Endothelial cell of hepatic sinusoid (primary cell): ENCODE measurements around the gene NAGA.
"Not testable (repeated sequence)": the region's sequence is repeated elsewhere in the genome, so short reads cannot be mapped to it uniquely, and the experiment has no call there.

Source experiments
- in situ Hi-C: cut with HindIII; loops from 2 replicates; pipeline ENCODE4 v1.10.0; 2017; ENCODE audit warnings: low sequenced_read_pairs

NAGA gene

DNA sequence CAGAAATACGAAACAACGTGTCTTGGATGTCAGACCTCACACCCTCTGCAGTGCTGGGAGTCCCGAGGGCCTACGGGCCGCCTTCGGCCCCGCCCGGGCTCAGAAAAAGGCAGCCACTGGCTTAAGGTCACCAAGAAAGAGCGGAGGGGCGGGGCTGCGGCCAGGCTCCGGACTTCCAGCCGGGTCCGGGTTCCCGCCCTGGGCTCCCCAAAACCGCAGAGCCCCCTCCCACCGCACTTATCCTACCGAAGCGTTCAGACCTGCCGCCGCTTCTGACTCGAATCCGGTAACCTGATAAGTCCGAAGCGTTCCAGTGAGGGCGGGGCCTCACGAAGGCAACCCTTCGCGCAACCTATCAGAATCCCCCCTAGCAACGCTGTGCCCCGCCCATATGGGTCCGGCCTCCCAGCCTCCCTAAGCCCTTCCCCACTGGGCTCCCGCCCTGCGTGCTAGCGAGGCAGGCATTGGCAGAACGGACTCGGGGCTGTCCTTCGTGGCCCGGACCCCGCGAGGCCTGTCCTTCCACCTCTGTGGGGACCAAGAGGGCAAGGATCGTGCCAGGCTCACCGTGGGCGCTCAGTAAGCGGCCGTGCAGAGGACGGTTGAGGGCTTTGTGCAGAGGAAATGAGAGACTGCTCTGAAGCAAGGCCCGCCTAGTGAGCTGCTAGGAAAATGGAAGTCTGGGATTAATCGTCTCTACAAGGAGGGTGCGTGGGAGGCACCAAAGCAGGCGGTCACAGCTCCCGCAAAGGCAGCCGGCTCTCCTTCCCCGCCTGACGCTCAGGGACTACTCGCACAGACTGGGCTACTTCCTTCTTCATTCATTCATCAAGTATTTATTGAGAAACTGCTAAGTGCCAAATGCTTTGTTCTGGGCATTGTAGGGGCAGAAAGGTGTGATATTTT is at the start of gene NAGA:
TSS of gene NAGA (minus strand) at position 296 of the 906 bp plus-strand sequence. CDS start 515 bp downstream, outside the sequence.
- in situ Hi-C loops = no loop called here

DNA sequence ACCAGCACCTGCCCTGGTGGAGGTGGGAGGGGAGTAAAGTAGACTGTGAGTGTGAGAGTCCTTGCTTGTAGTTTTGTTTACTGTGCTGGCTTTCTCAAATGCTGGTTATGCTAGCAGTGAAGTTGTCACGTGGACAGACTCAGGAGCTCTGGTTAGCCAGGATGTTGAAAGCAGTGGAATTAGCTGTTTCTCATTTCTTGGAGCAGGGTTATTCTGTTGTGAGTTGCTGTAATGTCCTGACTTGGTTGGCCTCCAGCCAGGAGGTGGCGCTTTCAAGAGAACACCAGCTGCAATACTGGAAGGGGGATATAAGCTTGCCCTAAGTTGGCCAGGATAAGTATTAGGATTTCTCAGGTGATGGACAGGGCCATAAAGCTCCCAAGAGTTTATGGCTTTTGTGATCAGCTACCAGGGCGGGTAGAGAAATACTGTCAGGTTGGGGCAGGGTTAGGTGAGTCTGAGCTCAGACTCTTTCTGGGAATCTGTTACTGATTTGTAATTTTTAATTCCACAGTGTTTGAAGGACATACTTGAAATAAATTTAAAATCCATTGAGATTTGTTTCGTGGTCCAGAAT is 46.3 kb upstream of the NAGA start:
- in situ Hi-C loops = loop anchor here (5.0 to 10.0 kb wide), 4 partner anchors 68 to 325 kb away; no protein-coding TSS in a partner anchor

DNA sequence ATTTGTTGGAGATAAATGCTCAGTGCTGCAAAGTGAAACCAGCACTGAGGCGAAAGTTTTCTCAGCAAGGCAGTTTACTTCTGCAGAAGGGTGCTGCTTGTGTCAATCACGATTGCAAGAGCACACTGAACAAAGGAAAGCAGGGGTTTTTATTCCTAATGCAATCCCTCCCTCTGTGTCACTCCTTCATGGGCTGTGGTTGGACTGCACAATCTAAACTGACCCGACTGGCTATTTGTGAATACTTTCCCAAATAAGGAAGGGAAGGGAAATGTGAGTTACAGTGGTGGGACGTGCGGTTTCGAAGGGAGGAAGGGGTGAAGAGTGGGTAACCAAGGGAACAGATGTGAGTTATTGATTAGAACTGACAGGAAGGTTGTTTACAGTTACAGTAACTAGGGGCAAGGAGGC is 44.8 kb upstream of the NAGA start:
- in situ Hi-C loops = loop anchor here (5.0 to 10.0 kb wide), 4 partner anchors 69 to 327 kb away; no protein-coding TSS in a partner anchor

DNA sequence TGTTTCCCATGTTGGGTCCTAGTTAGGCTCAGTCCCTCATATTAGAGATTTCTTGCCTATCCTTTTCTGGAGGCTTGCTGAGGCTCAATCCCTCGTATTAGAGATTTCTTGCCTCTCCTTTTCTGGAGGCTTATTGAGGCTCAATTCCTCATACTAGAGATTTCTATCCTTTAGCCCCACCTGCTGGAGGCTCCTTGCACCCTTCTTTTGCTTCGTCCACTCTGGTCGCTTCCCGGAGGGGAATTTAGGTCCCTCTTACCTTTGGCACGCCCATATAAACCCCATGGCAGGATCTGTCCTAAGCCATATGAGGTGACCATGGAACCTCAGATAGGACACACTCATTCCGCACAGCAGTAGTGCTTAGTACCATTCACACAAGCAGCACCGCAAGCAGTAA is 44.1 kb upstream of the NAGA start:
- in situ Hi-C loops = loop anchor here (5.0 to 10.0 kb wide), 4 partner anchors 70 to 328 kb away; no protein-coding TSS in a partner anchor

DNA sequence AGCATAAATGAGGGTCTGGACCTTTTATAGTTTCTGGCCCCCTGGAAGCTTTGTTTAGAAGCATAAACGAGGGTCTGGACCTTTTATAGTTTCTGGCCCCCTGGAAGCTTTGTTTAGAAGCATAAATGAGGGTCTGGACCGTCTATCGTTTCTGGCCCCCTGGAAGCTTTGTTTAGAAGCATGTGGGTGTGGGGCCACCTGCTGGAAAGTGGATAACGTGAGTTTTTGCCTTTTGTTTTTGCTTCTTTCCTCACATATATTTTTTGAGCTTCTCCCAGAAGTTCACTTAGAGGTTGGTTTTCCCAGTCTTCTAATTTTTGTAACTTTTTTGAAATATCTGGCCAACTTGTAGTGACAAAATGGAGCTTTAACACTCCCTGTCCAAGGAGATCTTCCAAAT is 42.2 kb upstream of the NAGA start:
- in situ Hi-C loops = loop anchor here (10.0 kb wide), 2 partner anchors 72 to 78 kb away; no protein-coding TSS in a partner anchor

DNA sequence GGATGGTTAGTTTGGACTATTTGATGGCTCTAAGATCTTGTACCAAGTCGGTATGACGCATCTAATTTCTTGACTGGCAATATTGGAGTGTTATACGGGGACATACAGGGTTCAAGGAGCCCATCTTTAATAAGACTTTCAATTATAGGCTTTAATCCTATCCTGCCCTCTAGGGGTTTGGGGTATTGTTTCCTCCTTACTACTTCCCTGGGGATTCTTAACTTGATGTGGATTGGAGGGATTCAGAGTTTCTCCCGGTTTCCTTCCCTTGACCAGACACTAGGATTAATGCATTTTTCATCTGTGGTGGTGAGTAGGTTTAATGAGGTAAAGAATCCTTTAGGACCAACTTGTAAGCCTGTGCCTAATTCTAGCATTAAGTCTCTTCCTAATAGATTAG is 41.2 kb upstream of the NAGA start:
- in situ Hi-C loops = loop anchor here (10.0 kb wide), 2 partner anchors 73 to 77 kb away; no protein-coding TSS in a partner anchor

DNA sequence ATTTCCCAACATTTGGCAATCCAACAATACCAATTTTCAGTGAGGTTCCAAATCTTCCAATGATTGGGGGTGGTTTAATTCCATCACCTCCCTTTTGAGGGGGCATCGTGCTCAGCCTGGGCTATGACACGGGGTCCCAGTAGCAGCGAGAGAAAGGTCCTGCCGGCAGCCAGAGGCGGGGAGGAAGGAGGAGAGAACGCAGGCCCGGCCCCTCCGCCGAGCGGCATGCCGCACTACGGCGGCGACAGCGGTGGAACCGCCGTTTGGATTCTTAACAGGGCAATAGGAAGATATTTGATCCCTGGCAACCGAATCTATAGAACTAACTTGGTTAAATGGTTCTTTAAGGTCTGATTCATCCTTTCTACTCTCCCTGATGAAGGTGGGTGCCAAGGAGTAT is 38.2 kb upstream of the NAGA start:
- in situ Hi-C loops = no loop called here

DNA sequence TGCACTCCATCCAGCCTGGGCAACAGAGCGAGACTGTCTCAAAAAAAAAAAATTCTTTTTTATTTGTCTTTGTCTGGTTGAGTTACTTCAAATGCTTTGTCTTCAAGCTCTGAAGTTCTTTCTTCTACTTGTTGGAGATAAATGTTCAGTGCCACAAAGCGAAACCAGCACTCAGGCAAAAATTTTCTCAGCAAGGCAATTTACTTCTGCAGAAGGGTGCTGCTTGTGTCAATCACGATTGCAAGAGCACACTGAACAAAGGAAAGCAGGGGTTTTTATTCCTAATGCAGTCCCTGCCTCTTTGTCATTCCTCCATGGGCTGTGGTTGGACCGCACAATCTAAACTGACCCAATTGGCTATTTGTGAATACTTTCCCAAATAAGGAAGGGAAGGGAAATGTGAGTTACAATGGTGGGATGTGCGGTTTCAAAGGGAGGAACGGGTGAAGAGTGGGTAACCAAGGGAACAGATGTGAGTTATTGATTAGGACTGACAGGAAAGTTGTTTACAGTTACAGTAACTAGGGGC is 33.8 kb upstream of the NAGA start:
- in situ Hi-C loops = not testable (repeated sequence)

DNA sequence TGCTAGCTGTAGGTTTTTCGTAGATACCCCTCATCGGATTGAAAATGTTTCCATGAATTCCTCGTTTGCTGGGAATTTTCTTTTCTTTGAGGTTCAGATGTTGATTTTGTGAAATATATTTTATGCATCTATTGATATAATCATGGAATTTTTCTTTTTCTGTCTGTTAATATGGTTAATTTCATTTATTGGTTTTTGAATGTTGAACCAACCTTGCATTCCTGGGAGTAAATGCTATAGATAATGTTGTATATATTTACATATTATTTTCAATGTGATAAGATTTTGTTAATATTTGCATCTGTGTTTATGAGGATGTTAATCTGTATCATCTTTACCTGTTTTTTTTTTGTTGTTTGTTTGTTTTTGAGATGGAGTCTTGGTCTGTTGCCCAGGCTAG is 30.6 kb upstream of the NAGA start:
- in situ Hi-C loops = no loop called here

DNA sequence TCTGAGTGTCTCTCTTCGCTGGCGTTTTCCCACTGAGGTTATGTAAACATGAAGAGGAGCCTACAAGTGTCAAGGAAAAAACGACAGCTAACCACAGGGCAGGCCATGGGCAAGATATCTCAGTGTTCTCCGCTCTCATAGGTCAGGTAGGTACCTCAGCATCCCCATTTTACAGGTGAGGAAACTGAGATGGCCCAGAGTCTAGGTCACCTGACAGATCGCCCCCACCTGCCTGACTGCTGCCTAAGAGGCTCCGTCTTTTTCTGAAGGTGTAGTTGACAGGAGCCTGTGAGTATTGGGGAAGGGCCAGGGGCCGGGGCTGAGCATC is 20.8 kb upstream of the NAGA start:
- in situ Hi-C loops = no loop called here

DNA sequence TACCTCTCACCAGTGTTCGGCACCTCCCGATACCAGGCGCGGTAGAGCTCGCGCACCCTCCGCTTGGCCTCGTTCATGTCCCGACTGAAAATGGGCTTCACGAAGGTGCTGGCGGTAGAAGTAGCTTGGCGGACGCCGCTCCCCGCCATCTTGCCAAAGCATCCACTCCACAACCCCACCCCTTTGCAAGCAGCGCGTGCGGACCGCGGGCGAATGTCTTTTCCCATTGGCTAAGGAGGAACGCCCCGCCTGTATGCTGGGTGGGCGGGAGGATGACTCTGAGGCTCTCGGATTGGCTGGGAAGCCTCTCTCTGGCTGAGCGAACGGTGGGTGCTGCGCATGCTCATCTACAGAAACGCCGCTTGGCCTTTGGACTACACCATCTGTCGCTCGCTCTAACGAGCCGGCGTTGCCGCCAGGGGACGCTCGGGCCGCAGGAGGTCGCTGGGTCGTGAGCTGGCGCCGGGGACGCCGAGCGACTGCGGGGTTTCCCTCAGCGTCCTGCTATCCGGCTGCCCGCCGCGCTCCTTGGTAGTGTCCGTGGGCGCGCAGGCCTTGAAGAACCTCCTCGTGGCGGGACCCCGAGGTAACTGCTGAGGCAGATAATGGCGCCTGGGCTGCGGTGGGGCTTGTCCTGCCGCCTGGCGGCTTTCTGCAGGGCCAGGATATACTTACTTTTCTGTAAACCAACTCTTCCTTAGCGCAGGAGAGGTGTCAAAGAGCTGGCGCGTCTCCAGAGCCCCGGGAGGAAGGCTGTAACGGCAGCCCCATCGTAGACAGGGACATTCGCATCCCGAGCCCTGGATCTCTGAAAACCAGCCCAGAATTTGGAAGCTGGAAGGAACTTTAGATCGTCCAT is 20.2 kb upstream of the NAGA start, which contains the start of gene NDUFA6:
TSS of gene NDUFA6 (minus strand) at position 177 of the 859 bp plus-strand sequence. CDS start at position 149, 28 bp downstream.
- in situ Hi-C loops = no loop called here

DNA sequence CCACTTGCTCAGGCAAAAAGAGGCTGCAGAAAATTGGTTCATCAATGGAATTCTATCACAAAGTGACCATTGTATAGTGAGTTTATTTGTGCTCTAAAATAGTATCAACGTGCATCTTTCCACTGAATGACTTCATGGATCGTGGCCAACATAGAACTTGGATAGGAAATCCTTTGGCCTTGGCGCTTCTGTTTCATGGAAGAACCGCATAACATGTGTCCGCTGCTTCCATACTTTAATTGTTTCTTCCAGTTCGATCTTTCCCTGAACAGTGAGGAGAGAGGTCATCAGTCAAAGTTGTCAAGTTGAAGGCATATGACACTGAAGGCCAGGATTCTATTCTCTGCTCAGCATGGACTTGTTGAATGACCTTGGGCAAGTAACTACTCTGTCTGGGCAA is 15.4 kb upstream of the NAGA start:
- in situ Hi-C loops = no loop called here

DNA sequence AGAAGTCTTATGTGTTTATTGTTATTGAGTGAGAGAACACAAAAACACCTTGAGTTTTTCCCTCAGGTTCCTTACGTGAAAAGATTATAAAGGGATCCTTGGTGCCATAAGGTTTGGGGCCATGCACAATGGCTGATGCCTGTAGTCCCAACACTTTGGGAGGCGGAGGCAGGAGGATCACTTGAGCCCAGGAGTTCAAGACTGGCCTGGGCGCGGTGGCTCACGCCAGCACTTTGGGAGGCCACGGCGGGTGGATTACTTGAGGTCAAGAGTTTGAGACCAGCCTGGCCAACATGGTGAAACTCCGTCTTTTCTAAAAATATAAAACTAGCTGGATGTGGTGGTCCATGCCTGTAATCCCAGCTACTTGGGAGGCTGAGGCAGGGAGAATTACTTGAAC is 14.3 kb upstream of the NAGA start:
- in situ Hi-C loops = no loop called here

DNA sequence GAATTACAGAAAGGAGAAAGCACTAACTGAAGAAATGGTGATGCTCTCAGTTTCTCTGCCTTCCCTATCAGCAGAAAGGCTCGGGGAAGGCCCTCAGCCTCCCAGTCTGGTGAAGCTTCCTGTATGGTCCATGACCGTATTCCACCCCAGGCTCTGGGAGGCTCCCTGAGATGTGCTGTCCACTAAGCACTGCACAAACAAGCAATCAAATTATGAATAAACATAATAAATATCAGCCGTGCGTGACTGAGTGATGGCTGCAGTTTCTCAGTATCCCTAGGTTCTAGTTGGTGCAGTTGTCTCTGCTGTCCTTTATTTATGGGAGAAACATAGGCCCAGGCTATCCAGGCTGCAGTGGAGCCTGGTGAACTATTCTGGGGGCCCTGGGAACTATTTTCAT is 12.5 kb upstream of the NAGA start:
- in situ Hi-C loops = no loop called here

DNA sequence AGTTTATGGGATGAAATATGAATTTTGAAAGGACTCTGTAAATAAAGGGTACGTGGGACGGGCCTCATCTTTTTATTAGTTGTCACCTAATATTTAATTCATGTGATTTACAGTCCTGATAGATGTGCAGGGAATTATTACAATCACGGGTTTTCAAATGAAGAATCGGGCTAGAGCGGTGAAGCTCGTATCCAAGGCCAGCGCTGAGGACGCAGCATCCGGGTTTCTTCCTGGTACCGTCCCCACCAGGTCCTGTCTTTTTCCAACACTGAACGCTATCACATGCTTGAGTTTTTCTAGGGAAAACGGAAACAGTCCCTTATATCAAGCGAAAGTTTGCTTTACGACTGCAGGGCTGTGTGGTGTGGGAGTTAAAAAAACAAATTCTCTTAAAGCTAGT is 9.7 kb upstream of the NAGA start:
- in situ Hi-C loops = no loop called here

DNA sequence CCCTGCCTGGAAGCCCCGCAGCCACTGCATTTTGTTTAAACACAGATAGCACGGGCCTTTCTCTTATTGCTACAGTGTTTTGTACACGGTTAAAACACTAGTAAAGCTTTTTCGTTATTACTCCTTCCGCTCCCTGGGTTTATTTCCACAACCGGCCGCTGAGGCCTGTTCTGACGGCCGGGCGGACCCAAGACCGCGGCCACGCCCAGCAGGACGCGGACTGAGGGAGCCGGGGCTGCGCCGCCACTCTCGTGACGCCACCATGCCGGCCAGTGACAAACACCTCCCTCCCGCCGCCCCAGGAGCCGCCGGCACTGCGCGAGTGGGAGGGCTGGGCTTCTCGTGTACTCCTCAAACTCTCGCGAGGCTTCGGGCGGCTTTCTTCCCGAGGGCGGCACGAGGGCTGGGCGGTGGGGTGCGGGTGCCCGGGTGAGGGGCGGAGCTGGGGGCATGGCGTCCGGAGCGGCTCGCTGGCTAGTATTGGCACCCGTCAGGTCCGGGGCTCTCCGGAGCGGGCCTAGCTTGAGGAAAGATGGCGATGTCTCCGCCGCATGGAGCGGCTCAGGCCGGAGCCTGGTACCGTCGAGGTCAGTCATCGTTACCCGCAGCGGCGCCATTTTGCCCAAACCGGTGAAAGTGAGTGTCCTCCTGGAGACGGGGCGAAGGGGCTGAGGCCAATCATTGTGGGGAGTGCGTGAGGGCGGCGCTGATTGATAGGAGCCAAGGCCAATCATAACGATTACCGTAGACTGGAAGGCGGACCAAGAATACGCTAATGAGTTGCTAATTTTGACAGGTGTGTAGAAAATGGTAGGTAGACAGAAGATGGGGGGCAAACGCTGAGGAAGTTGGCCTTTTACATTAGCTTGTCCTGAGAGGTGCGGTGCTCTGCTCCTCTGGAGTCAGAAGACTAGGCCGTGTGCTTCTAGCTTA is 9.0 kb upstream of the NAGA start, which contains the start of gene SMDT1:
TSS of gene SMDT1 (plus strand) at position 382 of the 933 bp plus-strand sequence. CDS start at position 451, 69 bp downstream.
- in situ Hi-C loops = no loop called here

DNA sequence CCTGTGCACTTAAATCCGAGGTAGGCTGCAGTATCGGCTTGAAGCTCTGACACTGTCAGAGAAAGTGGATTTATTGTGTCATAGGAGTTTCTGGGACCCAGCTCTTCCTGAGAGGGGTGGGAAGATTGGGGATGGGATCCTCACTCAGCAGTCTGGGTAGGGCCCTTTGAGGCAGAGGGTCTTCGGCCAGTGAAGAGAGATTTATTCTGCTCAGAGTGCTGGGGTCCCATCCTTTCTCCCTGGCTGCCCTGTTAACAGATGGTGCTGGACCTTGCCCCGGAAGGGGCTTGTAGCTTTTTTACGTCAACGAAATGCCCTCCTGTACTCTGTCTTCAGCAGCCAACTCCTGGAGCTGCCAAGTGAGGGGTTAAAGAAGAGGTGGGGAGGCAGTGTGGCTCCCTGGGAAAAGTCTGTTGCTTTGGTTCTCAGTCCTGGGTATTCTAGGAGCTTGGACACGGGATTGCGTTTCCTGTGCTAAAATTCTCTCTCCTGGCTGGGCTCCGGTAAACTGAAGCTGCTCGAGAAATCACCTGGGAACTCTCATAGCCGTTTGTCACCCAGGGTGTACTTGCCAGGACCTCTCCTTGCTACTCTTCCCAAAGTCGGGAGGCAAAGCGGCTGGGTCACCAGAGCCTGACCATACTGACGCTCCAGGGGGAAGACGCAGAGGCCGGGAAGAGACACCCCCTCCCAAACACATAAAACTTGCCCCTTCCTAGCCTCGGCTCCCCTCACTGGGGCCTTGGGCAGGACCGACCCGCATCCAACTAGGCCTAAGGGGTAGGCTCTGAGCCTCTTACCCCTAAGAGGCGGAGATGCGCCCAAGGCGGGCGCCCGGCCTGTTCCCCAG is 8.1 kb upstream of the NAGA start:
- in situ Hi-C loops = no loop called here

DNA sequence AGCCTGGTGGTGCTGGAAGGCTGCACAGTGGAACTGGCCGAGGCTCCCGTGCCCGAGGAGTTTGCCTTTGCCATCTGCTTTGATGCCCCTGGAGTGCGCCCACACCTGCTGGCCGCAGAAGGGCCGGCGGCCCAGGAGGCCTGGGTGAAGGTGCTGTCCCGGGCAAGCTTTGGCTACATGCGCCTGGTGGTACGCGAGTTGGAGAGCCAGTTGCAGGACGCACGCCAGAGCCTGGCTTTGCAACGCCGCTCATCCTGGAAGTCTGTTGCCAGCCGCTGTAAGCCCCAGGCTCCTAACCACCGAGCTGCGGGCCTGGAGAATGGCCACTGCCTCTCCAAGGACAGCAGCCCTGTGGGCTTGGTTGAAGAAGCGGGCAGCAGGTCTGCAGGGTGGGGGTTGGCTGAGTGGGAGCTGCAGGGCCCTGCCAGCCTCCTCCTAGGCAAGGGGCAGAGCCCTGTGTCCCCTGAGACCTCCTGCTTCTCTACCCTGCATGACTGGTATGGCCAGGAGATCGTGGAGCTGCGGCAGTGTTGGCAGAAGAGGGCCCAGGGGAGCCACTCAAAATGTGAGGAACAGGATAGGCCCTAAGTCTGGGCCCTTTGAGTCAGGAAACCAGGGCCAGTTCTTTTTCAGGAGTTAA is 7.0 kb upstream of the NAGA start:
- in situ Hi-C loops = no loop called here
